Right lung (tissue), 5 donors: Measurements from ENCODE around the gene ZNF557. TPM values are rescaled to one million over a fixed set of nuclear protein-coding genes. Genes with fewer than 3 reads are reported as not detected.

Source experiments
- DNase-seq, 2 donors: peaks; one replicate each; pipeline ENCODE4 v3.0.0-alpha.2; 2013
- polyA plus RNA-seq, 5 donors: library from polyadenylated mRNA; unstranded; fragments of 120-200 nt; gene quantifications; one replicate each; pipeline versions ENCODE4 v1.2.1 to v1.2.3, GENCODE V29; 2013; ENCODE audit warnings: inconsistent platforms in 1 of 5, low replicate concordance in 1 of 5; ENCODE audit not compliant: insufficient read length in 5 of 5, insufficient read depth in 1 of 5

Gene ZNF557
- polyA plus RNA-seq, 5 donors, result 7.0 to 10.2 (median 8.1) TPM

- no peak for DNase-seq
Observed at GRCh38 chr19:7124782-7125181, 55.3 kb downstream of the ZNF557 start.

DNA sequence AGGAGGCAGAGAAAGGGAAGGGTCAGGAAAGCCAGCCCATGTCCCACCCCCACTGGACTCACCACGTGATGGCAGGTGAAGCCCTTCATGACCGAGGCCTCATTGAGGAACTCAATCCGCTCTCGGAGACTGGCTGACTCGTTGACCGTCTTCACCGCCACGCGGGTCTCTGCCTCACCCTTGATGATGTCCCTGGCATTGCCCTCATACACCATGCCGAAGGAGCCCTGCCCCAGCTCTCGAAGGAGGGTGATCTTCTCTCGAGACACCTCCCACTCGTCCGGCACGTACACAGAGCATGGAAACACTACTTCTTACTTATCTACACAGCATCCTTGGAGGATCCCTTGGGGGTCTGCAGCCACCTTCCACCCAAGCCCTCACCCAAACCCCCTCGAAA, 55.7 kb downstream of the ZNF557 start:
- no peak for DNase-seq

DNA sequence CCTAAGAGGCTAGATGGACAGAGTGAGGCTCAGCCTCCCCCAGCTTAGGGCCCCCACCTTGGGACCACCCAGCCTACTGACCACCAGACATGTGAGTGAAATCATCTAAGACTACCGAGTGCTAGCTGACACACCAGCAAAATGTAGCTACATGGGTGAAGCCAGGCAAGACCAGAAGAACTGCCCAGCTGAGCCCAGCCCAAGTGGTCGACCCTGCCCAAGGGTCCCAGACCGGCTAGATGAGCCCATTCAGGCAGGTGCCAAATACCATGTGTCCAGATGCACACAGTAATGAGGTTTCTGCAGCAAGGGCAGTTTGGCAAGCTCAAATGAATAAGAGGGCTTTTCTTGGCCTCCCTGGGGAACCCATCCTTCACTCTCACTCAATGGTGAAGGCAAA, 56.6 kb downstream of the ZNF557 start:
- DNase-seq, result no peak

GRCh38 chr19:7130043-7130442, 60.5 kb downstream of the ZNF557 start:
- DNase-seq, result no peak

DNA sequence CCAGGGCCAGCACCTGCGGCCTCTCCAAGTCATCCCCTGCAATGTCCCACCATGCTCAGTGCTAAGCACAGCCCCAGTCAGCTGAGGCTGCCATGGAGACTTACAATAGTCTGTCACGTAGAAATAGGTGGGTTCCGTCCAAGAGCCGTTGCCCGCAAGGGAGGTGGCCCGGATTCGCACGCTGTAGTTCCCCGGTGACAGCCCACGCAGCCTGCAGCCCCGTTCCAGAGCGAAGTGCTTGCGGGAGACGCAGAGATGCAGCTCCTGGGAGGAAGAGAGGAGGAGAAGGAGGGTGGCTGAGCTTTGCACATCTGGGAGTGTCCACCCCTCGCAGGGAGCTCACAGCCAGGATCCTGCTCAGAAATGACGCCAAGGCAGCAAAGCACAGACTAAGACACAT, 62.6 kb downstream of the ZNF557 start:
- no peak for DNase-seq

GRCh38 chr19:7137120-7137519, 67.6 kb downstream of the ZNF557 start:
- DNase-seq, result no peak

Other genes starting within 250 kb of the ZNF557 start
- gene ADGRE1, start 182.1 kb upstream of the ZNF557 start, polyA plus RNA-seq, result under 1 TPM; 0.12 to 0.42 (median 0.21) TPM
- not detected for gene MBD3L2B, start 48.3 kb upstream of the ZNF557 start, polyA plus RNA-seq
- not detected for gene MBD3L5, start 39.1 kb upstream of the ZNF557 start, polyA plus RNA-seq
- not detected for gene MBD3L4, start 29.5 kb upstream of the ZNF557 start, polyA plus RNA-seq
- gene MBD3L2, start 20.4 kb upstream of the ZNF557 start, polyA plus RNA-seq, result not detected
- gene MBD3L3, start 11.0 kb upstream of the ZNF557 start, polyA plus RNA-seq, result not detected
- 10 to 100 TPM; 11.8 to 15.7 (median 13.8) TPM for gene INSR, start 224.7 kb downstream of the ZNF557 start, polyA plus RNA-seq